Spinal cord (tissue), 10 donors: ENCODE data around the gene SPDYE16. TPM values are rescaled to one million over a fixed set of nuclear protein-coding genes. Genes with fewer than 3 reads are reported as not detected.
"Not testable (repeated sequence)": the region's sequence is repeated elsewhere in the genome, so short reads cannot be mapped to it uniquely, and the experiment has no call there.

ENCODE experiments used
- DNase-seq, 6 donors: peaks; one replicate each; pipeline versions ENCODE4 v3.0.0 to v3.0.0-alpha.2; 2013 to 2015; ENCODE audit warnings: low spot score in 6 of 6, low read depth in 4 of 6
- H3K27ac ChIP-seq: one replicate; pipeline ENCODE4 v1.5.1; 2013; ENCODE audit warnings: low read depth, low read length, control low read depth
- H3K27me3 ChIP-seq: one replicate; pipeline ENCODE4 v1.6.1; 2013; ENCODE audit warnings: low read length; ENCODE audit not compliant: control insufficient read depth, insufficient read depth
- H3K36me3 ChIP-seq: one replicate; pipeline ENCODE4 v1.6.1; 2013; ENCODE audit warnings: low read length; ENCODE audit not compliant: control insufficient read depth, insufficient read depth
- H3K4me1 ChIP-seq: one replicate; pipeline ENCODE4 v1.6.1; 2013; ENCODE audit warnings: low read length; ENCODE audit not compliant: control insufficient read depth, insufficient read depth
- H3K4me3 ChIP-seq: one replicate; pipeline ENCODE4 v1.5.1; 2013; ENCODE audit warnings: low read depth, low read length, control low read depth
- H3K9me3 ChIP-seq: one replicate; pipeline ENCODE4 v1.6.1; 2013; ENCODE audit warnings: low read length; ENCODE audit not compliant: control insufficient read depth, insufficient read depth
- WGBS: methylation state at CpG from one replicate; pipeline ENCODE4 v1.1.5; 2013; ENCODE audit warnings: missing lambda C conversion rate; ENCODE audit not compliant: insufficient coverage; 5-methylcytosine and 5-hydroxymethylcytosine counted together
- polyA plus RNA-seq, 2 donors: library from polyadenylated mRNA; unstranded; fragments of 120-200 nt; gene quantifications; one replicate each; pipeline ENCODE4 v1.2.1, GENCODE V29; 2013; ENCODE audit not compliant: insufficient read length in 2 of 2
- total RNA-seq, 2 donors: library from RNA; depleted of rRNA in 1 of 2; stranded (reverse); fragments of 120-200 nt in 1 of 2; fragments of >200 nt in 1 of 2; gene quantifications; one replicate each; pipeline versions ENCODE4 v1.2.3 to v1.2.4, GENCODE V29; 2013 to 2014
- donor health status: healthy.

The SPDYE16 gene
- total and polyA plus RNA-seq, 4 donors = 0.28 to 8.1 (median 1.5) TPM; not detected in 1

DNA sequence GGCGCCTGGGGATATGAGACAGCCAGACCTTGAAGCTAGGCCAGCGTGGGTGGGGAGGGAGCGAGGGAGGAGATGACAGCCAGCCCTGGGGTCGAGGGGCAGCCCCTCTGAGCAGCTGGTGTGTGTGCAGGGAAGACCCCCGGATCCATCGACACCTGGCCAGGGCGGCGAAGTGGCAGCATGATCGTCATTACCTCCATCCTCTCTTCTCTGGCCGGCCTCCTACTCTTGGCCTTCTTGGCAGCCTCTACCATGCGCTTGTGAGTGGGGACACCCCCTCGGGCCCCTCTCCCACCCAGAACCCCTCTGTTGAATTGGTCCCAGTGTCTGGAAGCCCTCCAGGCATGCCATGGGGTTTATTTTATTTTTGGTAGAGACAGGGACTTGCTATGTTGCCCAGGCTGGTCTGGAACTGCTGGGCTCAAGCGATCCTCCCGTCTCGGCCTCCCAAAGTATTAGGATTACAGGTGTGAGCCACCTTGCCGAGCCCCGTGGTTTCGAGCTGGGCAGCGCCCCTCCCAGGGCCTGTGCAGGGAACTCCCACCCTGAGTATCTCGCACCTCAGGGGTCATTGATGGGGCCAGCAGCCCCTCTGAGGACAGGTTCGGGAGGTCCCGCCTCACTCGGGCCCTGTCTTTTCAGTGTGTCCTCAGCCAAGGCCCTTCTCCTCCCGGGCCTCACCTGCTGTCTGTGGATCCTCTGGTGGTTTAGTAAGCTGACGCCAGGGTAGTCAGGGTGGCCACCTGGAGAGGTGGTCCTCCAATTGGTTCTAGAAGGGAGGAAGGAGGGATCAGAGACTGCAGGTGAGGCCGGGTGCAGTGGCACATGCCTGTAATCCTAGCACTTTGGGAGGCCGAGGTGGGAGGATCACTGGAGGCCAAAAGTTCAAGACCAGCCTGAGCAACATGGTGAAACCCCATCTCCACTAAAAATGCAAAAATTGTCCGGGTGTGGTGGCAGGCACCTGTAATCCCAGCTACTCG lies 29.0 kb downstream of the SPDYE16 start:
- DNase-seq = peak in 1 of 6 donors; percentile 0

DNA sequence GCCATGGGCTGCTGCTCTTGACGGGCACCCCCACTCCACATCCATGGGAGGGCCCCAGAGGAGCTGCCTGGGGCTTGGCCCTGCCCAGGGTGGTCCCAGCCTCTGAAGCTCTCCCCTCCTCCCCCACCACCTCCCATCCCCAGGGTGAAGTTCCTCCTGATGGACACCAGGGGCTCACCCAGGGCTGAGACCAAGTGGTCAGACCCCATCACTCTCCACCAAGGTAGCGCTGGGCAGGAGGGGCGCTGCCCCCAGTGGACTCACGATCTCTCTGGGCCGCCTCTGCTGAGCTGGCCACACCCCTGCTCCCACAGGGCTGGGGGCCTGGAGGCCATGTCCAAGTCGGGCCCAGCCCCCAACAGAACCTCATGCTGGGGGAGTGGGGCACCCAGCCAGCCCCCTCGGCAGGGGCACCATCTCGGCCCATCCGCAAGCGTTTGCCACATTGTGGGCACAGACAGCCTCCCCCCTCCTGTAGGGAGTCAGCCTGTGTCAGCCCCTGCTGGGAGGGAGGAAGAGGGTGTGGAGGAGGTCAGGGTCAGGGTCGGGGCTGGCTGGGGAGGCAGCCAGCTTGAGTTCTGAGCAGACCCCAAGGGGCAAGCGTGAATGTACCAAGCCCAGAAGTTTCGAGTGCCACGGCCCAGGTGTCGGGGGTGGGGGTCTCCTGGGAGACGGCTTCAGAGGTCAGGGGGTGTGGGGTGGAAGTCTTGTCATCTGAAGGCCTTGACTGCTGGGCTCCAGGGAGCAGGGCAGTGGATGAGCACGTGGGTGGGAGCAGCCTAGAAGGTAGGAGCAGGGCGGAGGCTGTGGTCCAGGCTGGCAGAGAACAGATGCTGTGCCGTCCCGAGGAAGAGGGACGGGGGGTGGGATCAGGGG lies 29.9 kb downstream of the SPDYE16 start:
- no peaks in the 10 kb centered on the region for H3K9me3 ChIP-seq
- DNase-seq = peak in 1 of 6 donors; percentile 1
- H3K4me3 ChIP-seq = no peak overlapping the region
- H3K27ac ChIP-seq = no peak overlapping the region
- H3K4me1 ChIP-seq = peaks cover 17% of the 10 kb centered on the region
- 63% methylated on average over 21 of the region's 21 CpGs for WGBS
- no peaks in the 10 kb centered on the region for H3K36me3 ChIP-seq
- H3K27me3 ChIP-seq = no peaks in the 10 kb centered on the region

More for the DNA sequence above, 29.0 kb downstream of the SPDYE16 start:
- peaks cover 17% of the 10 kb centered on the region for H3K4me1 ChIP-seq
- H3K36me3 ChIP-seq = no peaks in the 10 kb centered on the region
- H3K27ac ChIP-seq = no peak overlapping the region
- H3K4me3 ChIP-seq = no peak overlapping the region
- no peaks in the 10 kb centered on the region for H3K27me3 ChIP-seq
- no peaks in the 10 kb centered on the region for H3K9me3 ChIP-seq
- 88% methylated on average over 21 of the region's 29 CpGs for WGBS

DNA sequence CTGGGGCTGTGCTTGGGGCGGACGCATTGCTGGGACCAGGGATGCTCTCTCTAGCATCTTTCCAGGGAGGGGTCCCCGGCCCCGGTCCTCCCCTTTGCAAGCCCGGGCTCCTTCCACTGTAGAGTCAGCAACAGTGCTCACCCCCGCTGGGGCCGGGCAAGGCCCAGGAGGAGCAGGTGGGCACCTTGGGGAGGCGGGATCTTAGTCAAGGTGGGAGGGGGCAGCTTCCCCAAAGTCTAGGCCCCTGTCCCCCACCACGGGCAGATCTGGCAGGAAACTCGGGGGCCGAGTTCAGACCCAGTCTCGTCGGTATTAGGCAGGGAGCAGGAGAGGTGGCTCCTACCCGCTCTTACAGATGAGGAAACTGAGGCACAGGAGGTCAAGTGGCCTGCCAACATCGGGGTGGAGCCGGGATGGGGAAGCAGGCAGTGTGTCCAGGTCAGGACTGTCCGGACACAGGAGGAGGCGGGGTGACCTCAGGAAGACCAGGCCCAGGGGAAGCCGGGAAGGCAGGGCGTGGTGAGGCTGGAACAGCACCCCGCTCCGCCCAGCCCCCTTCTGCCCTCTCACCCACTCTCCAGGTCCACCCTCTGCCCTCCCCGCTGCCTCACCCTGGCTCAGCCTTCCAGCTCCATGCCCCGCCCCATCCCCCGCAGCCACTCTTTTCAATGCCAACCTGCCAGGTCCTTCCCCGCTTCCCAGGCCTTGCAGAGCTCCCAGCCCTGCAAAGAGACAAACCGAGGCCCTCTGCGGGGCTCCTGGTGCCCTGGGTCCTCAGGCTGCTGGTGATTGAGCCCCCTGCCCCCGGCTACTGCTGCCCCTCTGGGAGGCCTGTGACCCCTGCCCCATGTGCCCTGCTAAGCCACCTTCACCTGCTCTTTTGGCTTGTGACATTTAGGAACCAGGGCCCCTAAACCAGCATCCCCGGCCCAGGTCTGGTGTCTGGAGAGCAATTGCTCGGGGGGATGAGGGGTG lies 30.9 kb downstream of the SPDYE16 start:
- 60% methylated on average over 2 of the region's 31 CpGs for WGBS
- not testable (repeated sequence) for H3K36me3 ChIP-seq, H3K27me3 ChIP-seq, DNase-seq, H3K27ac ChIP-seq, H3K9me3 ChIP-seq, H3K4me3 ChIP-seq
- H3K4me1 ChIP-seq = peaks cover 17% of the 10 kb centered on the region

DNA sequence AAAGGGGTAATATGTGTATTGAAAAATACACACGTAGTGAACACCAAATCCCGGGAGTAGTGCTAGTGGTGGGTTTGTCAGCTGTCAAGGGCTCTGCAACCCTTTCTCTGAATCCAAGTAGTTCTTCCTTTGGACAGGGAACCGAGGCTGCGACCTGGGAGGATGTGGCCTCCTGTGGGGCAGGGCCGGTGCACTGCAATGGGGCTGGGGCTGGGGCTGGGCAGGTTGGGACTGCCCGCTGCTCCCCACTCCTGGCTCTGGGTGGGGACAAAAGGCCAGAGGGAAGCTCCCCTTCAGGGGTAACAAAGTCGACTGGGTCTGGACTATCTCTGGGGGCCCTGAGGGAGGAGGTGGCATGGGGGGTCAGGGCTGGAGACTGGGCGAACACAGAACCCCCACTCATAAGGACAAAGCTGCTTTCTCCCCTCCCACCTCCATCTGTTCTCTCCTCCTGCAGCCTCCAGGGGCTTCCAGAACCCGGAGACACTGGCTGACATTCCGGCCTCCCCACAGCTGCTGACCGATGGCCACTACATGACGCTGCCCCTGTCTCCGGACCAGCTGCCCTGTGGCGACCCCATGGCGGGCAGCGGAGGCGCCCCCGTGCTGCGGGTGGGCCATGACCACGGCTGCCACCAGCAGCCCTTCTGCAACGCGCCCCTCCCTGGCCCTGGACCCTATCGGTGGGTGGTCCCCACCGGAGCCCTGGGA lies 31.7 kb downstream of the SPDYE16 start:
- H3K9me3 ChIP-seq, DNase-seq, H3K4me3 ChIP-seq, H3K27me3 ChIP-seq, H3K27ac ChIP-seq, H3K36me3 ChIP-seq: not testable (repeated sequence)
- no CpG with 5 or more reads among the region's 24 CpGs for WGBS
- H3K4me1 ChIP-seq = peaks cover 17% of the 10 kb centered on the region

DNA sequence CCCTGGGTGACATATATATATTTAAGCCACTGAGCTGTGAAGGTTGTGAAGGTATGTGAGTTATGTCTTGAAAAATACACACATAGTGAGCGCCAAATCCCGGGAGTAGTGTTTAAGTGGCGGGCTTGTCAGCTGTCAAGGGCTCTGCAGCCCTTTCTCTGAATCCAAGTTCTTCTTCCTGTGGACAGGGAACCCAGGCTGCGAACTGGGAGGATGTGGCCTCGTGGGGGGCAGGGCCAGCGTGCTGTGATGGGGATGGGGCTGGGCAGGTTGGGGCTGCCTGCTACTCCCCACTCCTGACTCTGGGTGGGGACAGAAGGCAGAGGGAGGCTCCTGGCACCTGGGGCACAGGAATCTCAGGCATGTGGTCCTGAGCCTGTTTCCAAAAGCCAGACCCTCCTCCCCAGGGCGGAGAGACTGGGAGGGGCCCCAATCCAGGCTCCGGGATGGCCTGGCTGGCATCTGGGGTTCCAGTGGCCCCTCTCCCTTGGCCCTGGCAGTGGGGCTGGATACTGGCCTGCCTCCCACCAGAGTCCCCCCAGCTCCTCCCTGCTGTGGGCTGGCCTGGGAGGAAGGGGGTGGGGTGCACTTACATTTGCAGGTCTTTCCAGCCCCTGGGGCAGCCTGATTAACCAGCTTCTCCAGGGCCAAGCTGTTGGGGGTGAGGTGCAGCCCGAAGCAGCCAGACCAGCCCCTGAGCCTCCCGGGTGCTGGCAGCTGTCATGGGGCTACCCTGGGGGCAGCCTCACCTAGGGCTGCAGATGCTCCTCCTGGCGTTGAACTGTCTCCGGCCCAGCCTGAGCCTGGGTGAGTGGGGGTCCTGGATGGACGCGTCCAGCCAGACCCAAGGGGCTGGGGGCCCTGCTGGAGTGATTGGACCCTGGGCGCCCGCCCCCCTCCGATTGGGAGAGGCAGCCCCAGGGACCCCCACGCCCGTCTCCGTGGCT lies 32.9 kb downstream of the SPDYE16 start, which contains the start of gene UPK3B:
TSS of gene UPK3B (plus strand) at position 622 of the 947 bp plus-strand sequence. CDS start at position 723, 101 bp downstream.
- Histone ChIP-seq H3K27ac (no peak within 1 kb of the TSS), H3K27me3 (no peaks in the 10 kb centered on the region), H3K4me3 (no peak within 1 kb of the TSS), H3K9me3 (no peaks in the 10 kb centered on the region), H3K36me3 (peaks cover 11% of the 10 kb centered on the region), H3K4me1 (peaks cover 17% of the 10 kb centered on the region)
- no peak for DNase-seq
- 46% methylated on average over 11 of the region's 20 CpGs for WGBS

DNA sequence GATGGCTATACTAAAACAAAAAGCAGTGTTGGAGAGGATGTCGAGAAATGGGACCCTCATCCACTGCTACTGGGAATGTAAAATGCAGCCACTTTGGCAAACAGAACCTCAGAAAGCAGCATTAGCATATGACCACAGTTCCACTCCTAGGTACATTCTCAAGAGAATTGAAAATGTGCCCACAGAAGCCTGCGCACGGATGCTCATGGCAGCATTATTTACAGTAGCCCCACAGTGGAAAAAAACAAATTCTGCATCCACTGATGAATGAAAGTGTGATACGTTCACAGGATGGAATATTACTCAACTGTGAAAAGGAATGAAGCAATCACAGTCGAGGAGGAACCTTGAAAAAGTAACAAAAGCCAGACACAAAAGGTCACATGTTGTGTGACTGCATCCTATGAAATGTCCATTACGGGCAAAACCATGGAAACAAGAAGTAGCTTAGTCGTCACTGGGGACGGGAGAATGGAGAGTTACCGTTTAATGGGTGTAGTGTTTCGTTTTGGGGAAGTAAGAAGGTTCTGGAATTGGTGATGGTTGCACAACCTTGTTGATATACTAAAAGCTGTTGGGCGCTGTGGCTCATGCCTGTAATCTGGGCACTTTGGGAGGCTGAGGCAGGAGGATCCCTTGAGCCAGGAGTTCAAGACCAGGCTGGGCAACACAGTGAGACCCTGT lies 35.2 kb downstream of the SPDYE16 start:
- Histone ChIP-seq H3K27ac (no peak overlapping the region), H3K27me3 (no peaks in the 10 kb centered on the region), H3K4me1 (peaks cover 7% of the 10 kb centered on the region), H3K36me3 (peaks cover 21% of the 10 kb centered on the region), H3K9me3 (no peaks in the 10 kb centered on the region), H3K4me3 (no peak overlapping the region)
- DNase-seq = no peak
- WGBS = 91% methylated on average over 10 of the region's 11 CpGs

DNA sequence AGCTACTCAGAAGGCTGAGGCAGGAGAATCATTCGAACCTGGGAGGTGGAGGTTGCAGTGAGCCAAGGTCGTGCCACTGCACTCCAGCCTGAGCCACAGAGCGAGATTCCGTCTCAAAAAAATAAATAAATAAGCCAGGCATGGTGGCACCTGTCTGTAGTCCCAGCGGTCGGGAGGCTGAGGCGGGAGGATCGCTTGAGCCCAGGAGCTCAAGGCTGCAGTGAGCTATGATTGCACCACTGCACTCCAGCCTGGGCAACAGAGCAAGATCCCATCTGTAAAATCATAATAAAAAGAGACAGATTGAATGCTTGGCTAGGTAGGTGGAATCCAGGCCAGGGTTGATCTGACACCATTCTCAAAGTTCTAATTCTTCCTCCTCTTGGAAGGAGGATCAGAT lies 36.5 kb downstream of the SPDYE16 start:
- H3K4me3 ChIP-seq, H3K4me1 ChIP-seq, H3K9me3 ChIP-seq, DNase-seq, H3K27me3 ChIP-seq, H3K27ac ChIP-seq: not testable (repeated sequence)
- WGBS = 98% methylated on average over 8 of the region's 8 CpGs
- H3K36me3 ChIP-seq = peaks cover 28% of the 10 kb centered on the region
